ENCODE data around the gene AEBP2. TPM values are rescaled to one million over a fixed set of nuclear protein-coding genes. Genes with fewer than 3 reads are reported as not detected.

AEBP2 gene
- polyA plus RNA-seq, 1 donor (not counting 4 experiments of a cell fraction or from before 2014, with no cell fraction given) = 19.6 TPM

- H4K20me1 ChIP-seq (ENCODE audit: control insufficient read depth, extremely low read depth, insufficient read depth, low read length) = no peaks in the 10 kb centered on the region
- no peak overlapping the region for H2AFZ ChIP-seq (ENCODE audit: control insufficient read depth, low read length)
- no peaks in the 10 kb centered on the region for H3K27me3 ChIP-seq (ENCODE audit: control insufficient read depth, extremely low read depth, insufficient read depth, low read length)
- no peaks in the 10 kb centered on the region for H3K9me1 ChIP-seq (ENCODE audit: control insufficient read depth, extremely low read depth, insufficient read depth, low read length)
- H3K27ac ChIP-seq (ENCODE audit: control insufficient read depth, insufficient read depth, low read length) = no peak overlapping the region
- FAIRE-seq (no peak), DNase-seq (ENCODE audit: low read depth, low spot score) (no peak)
- H3K4me2 ChIP-seq (ENCODE audit: control insufficient read depth, extremely low read depth, insufficient read depth, low read depth, low read length) = no peak overlapping the region
- no peaks in the 10 kb centered on the region for H3K79me2 ChIP-seq (ENCODE audit: control insufficient read depth, insufficient read depth, low read length)
- H3K9me3 ChIP-seq (ENCODE audit: control insufficient read depth, low read depth, low read length) = no peaks in the 10 kb centered on the region
- peaks cover 1 to 10% of the 10 kb centered on the region in 2 experiments for H3K36me3 ChIP-seq (ENCODE audit: control insufficient read depth in 2 of 2, extremely low read depth in 1 of 2, insufficient read depth in 2 of 2, low read length in 2 of 2)
- dilution Hi-C loops (cut with MboI; ENCODE audit: extremely low pct_ligation_motif_present, low sequenced_read_pairs) = no loop called here
- no peak for TF ChIP-seq EZH2 (IDR thresholded peaks at IDR 0.05; ENCODE audit: low read length)
- TF ChIP-seq CTCF (optimal IDR thresholded peaks at IDR 0.05 in 1 of 3, IDR thresholded peaks at IDR 0.05 in 1 of 3, conservative IDR thresholded peaks at IDR 0.05 in 1 of 3; ENCODE audit: extremely low read depth in 1 of 3, insufficient read depth in 2 of 3, low read length in 3 of 3) = no peak
- no peaks in the 10 kb centered on the region for H3K4me1 ChIP-seq (ENCODE audit: control insufficient read depth, extremely low read depth, insufficient read depth, low read length)
- no peak overlapping the region for H3K4me3 ChIP-seq (ENCODE audit: control insufficient read depth in 2 of 3, extremely low read depth in 1 of 3, insufficient read depth in 2 of 3, low read depth in 1 of 3, low read length in 3 of 3)
- H3K9ac ChIP-seq (ENCODE audit: control insufficient read depth, extremely low read depth, insufficient read depth, low read length) = no peak overlapping the region
Measured at GRCh38 chr12:19518209-19518608, 78.9 kb downstream of the AEBP2 start.

GRCh38 chr12:19520646-19521415 lies 81.5 kb downstream of the AEBP2 start:
- Histone ChIP-seq H3K4me1 (ENCODE audit: control insufficient read depth, extremely low read depth, insufficient read depth, low read length) (no peaks in the 10 kb centered on the region), H3K4me3 (ENCODE audit: control insufficient read depth in 2 of 3, extremely low read depth in 1 of 3, insufficient read depth in 2 of 3, low read depth in 1 of 3, low read length in 3 of 3) (no peak overlapping the region), H3K27ac (ENCODE audit: control insufficient read depth, insufficient read depth, low read length) (no peak overlapping the region), H3K9me3 (ENCODE audit: control insufficient read depth, low read depth, low read length) (no peaks in the 10 kb centered on the region), H3K27me3 (ENCODE audit: control insufficient read depth, extremely low read depth, insufficient read depth, low read length) (no peaks in the 10 kb centered on the region), H2AFZ (ENCODE audit: control insufficient read depth, low read length) (no peak overlapping the region), H3K4me2 (ENCODE audit: control insufficient read depth, extremely low read depth, insufficient read depth, low read depth, low read length) (no peak overlapping the region), H3K79me2 (ENCODE audit: control insufficient read depth, insufficient read depth, low read length) (no peaks in the 10 kb centered on the region), H3K36me3 (ENCODE audit: control insufficient read depth in 2 of 2, extremely low read depth in 1 of 2, insufficient read depth in 2 of 2, low read length in 2 of 2) (no peaks in the 10 kb centered on the region), H4K20me1 (ENCODE audit: control insufficient read depth, extremely low read depth, insufficient read depth, low read length) (no peaks in the 10 kb centered on the region), H3K9me1 (ENCODE audit: control insufficient read depth, extremely low read depth, insufficient read depth, low read length) (no peaks in the 10 kb centered on the region), H3K9ac (ENCODE audit: control insufficient read depth, extremely low read depth, insufficient read depth, low read length) (no peak overlapping the region)
- no peak for FAIRE-seq
- TF ChIP-seq CTCF (optimal IDR thresholded peaks at IDR 0.05 in 1 of 3, IDR thresholded peaks at IDR 0.05 in 1 of 3, conservative IDR thresholded peaks at IDR 0.05 in 1 of 3; ENCODE audit: extremely low read depth in 1 of 3, insufficient read depth in 2 of 3, low read length in 3 of 3) (no peak), EZH2 (IDR thresholded peaks at IDR 0.05; ENCODE audit: low read length) (no peak)
- dilution Hi-C loops (cut with MboI; ENCODE audit: extremely low pct_ligation_motif_present, low sequenced_read_pairs) = no loop called here
- DNase-seq (ENCODE audit: low read depth, low spot score) = no peak
